ENCODE measurements around the gene SCG5.

SCG5 gene

DNA sequence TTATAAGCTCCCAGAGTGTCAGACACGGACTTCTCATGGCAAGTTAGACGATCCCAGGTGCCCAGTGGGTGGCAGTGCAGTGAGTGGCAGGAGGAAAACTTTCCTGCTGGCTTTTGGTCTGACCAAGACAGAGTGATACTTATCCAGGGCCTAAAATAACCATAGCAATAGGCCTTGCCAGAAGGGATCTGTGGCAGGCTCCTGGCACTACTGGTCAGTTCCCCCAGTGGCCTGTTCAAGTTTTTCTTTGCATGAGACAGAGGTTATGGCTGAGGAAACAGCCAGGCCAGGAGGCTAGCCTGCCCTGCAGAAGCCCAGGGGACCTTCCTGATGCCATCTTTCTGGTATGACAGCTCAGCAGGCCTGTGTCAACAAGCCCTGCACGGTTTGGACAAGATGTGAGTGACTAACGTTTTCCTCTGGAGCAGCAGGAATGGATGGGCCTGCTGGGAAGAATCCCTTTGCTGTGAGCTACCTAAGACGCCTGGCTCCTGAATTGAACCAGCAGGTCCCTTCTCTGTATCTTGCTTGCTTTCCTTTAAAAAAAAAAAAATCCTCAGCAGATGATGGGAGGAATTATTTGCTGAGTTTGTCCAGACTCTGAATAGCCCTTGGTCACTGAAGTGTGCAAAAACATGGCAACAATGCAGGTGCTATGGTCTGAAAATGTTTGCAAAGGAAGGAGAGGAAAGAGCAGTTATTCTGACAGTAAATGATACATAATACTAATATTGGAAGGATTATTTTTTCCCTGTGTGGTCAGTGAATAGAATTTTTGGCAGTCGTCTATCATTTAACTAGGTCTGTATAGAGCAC, 18.0 kb downstream of the SCG5 start:
- DNase-seq: no peak

DNA sequence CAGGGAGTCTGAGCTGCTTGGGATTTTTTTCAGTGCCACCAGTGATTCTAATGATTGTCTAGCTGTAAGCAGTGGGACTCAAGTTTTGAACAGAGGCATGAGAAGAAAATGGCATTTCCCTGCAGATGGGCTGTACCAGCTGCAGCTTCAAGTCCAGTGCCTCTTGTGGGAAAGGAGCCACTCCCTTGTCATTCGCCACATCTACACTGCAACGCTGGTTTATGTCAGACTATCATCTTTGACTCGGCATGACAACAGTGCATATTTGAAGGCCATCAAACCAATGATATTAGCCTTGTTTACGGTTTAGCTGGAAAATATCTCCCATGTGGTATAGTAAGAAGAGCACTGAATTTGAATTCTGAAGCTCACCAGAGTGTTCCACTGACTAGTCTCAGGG, 22.2 kb downstream of the SCG5 start:
- no peak for DNase-seq

DNA sequence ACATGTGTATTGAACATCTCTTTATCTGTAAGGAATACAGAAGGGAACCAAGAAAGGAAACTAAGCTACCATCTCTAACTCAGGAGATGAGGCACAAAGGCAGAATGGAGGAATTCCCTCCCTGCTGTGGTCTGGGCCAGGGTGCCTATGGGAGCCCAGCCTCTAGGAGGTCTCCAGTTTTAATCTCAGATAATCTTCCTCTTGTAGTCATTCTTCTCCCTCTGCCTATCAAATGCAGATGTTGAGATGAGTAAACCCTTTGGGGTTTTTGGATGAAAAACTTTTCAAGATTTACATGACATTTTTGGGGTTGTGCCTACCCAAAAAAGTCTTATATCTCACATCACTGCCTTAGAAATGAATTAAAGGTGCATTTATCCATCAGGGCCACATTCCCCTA, 23.3 kb downstream of the SCG5 start:
- no peak for DNase-seq

DNA sequence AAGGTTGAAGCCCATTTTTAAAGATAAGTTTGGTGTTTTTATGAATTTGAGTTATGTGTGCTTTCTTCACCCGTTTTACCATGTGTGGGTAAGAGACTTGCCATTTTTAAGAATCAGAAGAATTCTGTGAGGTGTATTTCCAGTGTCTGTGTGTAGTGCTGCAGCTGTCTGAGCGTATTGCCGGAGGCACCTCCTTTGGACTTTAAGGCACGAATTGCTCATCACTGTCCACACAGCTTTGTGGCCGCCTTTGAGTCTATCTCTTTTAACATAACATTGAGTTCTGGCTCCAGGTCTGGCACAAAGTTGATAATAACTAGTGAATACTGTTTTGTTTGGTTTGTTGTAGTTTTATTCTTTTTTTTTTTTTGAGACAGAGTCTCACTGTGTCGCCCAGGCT, 25.8 kb downstream of the SCG5 start:
- no peak for DNase-seq

DNA sequence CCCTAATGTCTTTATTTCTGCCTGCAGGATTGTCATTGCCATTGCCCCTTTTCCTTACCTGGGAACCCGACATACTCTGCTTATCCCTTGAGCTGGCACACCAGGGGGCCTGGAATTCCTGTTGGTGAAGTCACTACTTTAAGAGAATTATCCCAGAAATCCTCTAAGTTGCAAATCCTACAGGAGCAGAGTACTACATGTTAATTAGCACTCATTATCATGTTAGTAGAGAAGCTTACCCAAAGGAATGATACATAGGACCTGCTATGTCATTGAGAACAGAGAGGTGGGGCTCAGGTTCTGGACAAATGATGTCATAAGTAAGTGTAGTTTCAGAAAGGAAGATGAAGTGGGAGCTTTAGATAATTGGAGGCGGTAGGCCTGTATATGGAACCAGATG, 27.4 kb downstream of the SCG5 start:
- DNase-seq: no peak

DNA sequence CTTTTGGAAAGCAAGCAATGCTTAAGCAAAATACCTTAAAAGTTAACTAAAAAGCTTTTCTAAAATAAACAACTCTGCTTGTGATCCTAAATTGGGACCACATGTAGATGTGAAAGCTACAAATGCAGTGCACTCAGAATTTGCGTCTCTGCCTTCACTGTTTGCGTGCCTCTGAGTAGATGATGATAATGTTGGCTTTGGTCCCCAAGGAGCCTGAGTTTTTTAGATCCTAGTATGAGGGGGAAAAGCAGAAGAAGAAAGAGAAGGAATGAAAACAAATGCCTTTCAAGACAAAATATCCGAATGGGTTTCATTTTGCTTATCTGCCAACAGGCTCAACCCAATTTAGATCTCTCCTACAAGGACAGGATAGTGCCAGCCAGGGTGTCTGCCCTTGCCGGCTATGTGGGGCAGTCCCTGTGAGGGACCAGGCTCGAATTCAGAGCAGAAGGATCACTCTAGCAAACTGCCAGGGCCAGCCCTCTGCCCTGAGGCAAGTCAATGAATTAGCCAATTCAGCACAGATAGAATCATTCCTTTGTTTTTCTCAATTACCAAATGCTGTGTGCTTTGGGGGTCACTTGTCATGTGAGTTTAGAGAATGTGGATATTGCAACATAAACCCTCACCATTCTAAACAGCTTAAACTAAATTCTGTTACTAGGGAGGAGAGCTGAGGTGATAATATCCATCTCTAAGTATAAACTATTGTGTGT, 28.5 kb downstream of the SCG5 start:
- no peak for DNase-seq

DNA sequence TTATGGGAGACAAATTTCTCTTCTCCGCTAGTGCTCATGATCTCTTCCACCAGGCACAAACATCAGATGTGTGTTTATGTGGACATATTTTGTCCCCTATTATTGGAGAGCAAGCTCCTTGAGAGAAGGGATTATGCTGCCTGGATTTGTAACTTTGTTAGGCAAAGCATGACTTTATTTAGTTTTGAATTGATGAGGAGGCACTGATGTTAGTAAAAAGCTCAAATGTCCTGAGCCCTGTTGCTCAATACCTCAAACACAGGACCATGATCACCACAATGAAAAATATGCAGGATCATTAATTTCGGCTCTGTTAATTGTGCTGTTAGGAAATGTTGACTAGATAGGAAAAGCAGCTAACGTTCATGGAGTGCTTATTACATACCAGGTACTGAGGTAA, 29.1 kb downstream of the SCG5 start:
- no peak for DNase-seq

DNA sequence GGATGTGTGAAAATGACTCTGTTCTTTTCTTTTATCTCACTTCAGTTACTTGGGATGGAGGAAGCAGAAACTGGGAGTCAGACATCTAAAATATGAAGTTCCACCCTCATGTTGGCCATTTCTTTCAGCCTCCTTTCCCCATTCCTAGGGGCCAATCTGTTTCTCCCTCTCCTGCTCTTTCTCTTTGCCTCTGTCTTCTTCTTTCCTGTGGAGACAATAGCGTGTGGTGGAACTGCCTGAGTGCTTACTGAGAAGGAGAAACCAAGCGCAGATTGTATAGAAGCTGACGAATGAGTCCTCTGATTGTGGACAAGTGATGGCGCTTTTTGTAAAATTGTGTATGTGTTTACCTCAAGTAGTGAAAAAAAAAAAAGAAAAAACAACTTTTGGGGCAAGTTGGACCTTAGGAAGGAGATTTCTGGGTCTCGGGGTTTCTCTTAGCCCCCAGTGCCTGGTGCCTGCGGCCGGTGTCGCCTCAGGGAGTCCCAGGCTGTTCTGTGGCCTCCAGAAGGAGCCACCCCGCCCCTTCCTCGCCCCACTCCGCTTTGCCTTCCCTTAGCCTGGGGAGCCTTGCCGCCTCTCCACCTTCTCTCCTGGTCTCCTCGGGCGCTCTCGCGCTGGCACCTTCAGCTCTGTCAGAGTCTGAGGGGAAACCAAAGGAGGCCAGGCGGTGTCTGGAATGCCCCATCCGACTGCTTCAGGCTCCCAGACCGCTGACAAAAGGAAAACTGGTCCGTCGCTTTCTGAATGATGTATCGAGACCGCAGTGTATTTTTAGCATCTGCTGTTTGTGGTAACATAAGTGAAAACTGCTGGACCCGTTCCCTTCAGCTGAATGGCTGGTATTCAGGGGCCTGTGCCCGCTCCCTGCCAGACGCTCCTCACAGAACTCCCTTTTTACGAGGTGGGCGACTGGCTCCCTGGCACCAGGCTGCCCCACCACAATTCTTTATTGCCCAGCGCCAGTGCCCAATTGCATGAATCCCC, 30.1 kb downstream of the SCG5 start:
- DNase-seq: no peak

DNA sequence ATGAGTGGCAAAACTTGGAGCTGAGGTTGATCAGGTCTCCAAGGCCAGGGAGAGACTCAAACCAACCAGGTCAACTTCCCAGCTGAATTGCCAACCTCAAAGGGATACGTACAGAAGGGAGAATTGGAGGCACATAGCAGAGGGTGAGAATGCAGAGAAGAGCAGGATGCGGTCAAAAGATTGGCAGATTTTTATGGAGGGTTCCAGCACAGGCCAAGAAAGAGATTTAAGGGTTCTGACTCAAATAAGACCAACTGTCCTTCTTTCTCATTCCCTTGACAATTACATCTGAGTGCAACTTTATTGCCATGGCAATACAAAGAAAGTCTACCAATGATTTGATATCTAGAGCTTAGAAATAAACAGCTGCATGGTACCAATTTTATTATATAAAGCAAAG, 33.2 kb downstream of the SCG5 start:
- no peak for DNase-seq

DNA sequence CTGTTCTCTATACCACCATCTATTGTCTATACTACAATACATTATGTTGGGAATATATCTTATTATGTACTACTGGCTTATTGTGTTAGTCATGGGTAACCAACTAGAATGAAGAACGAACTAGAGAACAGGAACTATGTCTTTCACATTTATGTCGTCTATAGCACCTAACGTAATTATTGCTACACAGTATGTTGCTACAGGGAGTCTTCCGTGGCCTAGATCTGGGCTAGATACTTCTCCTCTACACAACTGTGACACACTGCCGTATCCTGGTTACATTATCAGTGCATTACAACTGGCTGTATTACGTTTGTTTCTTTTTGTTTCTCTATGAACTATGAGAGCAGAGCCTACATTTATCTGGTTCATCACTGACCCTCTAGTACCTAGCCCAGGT, 34.0 kb downstream of the SCG5 start:
- DNase-seq: no peak

DNA sequence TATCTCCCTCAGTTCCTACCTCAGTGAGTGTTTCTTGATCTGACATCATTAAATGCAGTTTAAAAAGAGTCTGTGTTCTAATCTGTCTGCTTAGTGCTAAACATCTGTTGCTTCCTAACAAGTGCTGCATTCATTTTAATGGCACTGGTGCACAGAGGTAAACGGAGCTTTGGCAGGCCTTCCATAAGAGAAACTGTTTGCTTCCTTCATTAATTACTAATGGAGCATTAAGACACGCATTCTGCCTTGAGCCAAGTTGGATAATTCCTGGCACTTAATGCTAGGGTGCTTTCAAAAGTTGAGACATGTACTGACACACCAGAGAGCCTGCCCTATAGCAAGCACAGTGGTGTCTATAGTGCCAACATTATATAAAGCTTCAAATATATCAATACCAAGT, 34.7 kb downstream of the SCG5 start:
- DNase-seq: no peak

DNA sequence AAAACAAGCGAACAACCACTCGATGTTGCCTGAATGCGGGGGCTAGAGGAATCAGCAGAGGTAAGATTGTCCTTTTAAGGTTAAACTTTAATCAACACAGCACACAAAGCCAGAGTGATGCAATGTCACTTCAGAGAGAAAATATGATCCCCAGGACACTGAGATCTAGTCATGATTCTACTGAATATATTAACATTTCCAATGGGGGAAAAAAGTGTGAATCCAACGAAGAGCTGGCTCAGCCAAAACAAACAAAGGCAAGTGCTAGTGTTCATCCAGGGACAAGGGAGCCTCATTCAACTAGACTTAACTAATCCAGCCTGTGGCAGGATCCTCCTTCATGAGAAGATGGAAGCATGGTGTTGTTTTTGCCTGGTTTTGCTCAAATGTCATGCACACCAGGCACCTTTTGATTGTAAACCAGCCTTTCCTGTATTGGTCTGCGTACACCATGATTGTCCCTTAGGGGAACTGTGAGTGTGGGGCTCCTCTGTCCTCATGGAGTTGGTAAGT, 35.8 kb downstream of the SCG5 start:
- DNase-seq: no peak

DNA sequence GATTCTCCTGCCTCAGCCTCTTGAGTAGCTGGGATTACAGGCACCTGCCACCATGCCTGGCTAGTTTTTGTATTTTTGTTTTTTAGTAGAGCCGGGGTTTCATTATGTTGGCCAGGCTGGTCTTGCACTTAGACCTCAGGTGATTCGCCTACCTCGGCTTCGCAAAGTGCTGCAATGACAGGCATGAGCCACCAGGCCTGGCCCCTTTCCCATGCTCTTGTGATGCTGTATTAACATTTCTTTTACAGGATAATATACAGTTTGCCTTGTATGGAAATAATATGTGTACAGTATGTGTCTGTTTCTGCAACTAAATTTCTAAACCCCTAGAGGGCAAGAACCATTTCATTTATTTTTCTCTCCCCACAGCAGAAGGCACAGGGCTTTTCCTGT, 37.8 kb downstream of the SCG5 start:
- no peak for DNase-seq

DNA sequence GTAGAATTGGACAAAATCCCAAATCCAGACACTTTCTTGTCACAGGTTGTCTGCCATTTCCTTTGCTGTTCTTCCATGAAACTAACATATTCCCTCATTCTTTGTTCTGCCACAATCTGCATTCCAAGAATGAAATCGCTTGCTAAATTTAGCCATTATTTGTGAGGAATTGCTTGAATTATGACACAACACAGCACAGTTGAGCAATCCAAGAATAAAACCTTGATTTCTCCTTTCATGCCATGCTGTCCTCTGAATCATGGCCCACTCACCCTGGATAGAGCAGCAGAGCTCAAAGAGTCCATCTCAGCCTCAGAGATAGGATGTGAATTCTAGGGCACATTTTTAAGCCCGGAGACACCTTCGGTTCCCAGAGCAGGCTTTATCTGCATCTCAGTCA, 41.1 kb downstream of the SCG5 start:
- no peak for DNase-seq

DNA sequence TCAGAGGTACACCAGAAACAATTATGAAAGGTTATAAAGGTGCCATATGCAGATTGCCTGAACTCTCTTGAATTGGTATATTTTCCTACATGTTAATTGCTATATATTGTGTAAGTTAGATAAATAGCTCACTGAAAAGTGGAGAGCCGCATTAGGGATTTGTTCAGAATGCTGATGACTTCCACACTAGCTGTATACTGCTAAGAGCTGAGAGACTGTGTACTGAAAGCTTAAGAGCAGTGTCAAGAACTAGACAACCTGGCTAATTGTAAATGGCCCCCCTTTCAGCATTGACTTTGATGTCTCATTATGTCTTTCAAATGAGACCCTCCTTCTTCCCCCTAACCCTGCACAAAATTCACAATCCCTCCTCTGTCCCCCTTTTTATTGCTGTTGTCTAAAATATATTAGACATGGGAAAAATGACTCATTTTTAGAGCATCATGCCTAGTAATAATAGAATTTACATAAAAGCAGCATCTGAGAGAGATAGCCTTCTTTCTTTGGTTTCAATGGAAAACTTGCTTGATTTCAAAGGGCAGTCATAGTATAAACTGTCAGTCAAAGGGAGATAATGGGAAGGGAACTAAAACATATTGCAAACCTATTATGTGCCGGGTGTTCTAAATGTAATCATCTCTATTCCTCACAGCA, 41.6 kb downstream of the SCG5 start:
- DNase-seq: no peak

DNA sequence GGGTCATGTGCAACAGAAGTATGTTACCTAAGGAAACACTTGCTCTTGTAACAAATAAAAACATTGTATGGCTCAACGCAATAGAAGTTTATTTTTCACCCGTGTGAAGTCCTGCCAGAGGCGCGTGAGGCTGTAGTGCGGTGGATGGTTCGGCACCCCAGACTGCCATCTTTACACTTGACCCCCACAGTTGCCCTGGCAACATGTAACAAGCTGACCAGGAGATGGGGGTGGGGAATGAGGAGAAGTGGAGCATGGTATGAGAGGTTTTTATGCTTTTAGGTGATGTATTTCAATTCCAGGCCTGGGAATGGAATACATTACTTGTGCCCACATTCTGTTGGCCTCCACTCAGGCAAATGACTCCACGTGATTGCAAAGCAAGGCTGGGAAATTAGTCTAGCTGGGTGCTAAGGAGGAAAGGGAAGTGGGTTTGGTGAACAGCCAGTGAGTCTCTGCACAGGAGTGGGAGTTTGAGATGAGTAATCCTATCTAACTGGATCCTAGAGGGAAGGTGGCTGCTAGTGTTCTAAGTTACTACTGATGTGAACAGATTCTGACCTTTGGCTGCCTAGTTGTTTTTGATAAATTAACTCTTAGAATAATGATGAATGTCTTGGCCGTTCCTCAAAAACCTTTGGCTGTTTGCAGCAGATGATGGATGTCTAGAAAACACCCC, 42.5 kb downstream of the SCG5 start:
- DNase-seq: no peak

DNA sequence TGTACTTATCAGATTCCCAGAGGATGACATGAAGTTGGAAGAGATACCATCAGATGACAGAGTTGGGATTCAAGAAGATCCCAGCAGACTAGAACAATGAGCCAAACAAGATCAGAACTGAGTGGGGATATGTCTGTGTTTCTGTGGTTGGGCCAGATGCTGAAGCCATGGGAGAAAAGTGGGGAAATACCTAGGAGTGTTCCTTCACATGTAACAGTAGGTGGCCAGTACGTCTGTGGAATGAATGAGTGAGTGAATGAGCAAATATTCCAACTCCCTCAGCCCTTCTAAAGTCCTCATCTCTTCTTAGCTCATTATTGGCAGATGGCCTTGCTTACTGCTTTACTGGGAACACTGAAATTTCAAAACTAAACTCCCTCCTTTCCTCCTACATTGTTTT, 44.1 kb downstream of the SCG5 start:
- no peak for DNase-seq

DNA sequence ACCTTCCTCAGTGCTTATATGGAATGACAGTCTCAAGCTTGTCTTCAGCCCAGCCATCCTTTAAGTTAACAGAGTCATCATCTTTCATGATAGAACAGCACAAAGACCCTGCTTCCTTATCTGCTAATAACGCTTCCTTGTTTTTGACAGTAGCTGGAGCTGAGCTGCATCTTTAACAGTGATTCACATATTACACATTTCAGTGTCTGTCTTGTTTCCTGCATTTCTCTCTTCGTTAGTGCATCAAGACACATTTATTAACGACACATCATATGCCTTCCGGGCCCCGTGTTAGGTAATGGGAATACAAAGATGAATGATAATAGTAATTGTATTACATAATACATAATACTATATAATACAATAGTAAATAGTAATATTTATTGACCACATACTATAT, 46.0 kb downstream of the SCG5 start:
- DNase-seq: no peak

DNA sequence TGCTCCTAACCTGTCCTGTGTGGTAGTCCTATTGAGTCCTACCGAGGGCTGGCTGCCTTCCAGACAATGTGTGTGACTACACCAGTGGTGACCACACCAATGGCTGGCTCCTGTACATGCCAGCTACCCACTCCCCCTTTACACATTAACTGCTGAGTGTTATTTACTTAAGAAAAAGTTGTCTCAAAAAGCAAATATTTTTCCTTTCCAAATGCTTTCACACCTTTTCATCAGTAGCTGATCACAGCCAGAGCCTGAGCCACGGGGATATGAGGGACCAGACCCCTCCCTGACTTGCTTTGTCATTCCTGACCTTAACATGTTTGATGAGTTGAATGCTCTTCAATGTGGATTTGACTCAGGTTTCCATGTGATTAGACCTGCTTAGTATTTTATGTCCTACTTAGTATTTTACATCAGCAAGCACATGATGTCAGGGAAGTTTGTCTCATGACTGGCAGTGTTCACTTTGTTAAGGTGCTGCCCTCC, 46.7 kb downstream of the SCG5 start:
- DNase-seq: no peak

DNA sequence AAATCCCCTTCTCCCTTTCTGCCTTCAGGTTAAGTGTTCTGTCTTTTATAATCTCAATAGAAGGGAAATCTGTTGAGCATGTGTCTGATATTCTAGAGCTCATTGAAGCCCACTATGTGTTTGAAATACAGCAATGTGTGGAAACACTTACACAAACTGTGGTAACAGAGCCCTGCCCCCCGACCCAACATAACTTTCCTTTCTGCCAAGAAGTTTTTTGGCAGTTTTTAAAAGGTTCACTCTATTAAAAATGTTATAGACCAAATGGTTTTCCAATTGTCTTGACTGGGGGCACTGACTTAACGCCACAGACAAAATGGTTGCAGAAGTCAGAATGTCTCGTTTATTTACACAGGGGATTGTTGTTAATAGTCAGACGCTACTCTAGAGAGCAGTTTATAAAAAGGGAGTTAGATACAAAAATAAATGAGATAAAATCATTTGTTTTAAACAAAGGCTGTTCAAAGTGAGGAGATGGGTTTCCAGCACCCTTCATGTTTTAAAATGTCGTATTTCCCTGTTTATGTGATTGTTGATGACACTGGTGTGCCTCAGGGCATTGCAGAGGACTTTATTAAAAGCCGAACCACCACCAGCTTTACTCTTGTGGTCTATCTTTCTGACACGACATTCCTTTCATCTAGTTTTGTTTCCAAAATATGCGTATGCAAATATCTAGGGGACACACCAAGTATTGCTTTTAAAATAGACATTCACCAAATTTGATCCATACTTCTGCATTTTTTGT, 49.6 kb downstream of the SCG5 start:
- no peak for DNase-seq

DNA sequence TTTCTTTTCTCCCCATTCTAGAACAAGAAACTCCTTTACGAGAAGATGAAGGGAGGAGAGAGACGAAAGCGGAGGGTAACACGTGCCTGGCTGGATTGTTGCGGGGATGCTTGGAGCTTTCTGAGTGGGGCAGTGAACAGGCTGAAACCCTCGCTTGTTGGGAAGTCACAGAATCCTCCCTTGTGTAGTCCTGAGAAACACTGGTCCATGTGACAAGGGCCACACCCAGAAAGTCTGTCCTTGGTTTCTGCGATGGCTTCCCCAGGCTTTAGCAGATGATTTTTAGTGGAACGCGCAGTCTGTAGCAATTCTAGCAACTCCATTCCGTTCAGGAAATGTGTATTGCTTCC, 50.2 kb downstream of the SCG5 start:
- DNase-seq: no peak

Data from activated effector memory CD4-positive, alpha-beta T cell treated with Interleukin-2 at 50 U/mL for 16 hours (primary cell).